PC-3 (cell line): ENCODE measurements around the gene CD4. TPM values are rescaled to one million over a fixed set of nuclear protein-coding genes. Genes with fewer than 3 reads are reported as not detected.

Source experiments
- ATAC-seq: fragments of 200-7000 bp; cut with Tn5 transposase; 2 replicates; pipeline ENCODE4 v1.9.1; 2020; ENCODE audit warnings: mild to moderate bottlenecking, moderate library complexity
- BruUV-seq: library from RNA; stranded (reverse); fragments of 400-500 nt; replicated peaks from 2 replicates; lab custom pipeline; 2021; lab: Mats Ljungman, UMichigan
- CTCF ChIA-PET: fragments of 300-600 bp; sonication (Branson Sonifier 250); formaldehyde crosslinking; loops from one replicate; lab custom pipeline; 2022; ENCODE audit warnings: antibody characterized with exemption; lab: Charles Lee
- POLR2A ChIA-PET: fragments of 300-600 bp; sonication (Branson Sonifier 250); formaldehyde crosslinking; loops from one replicate; lab custom pipeline; 2022; ENCODE audit warnings: antibody characterized with exemption; ENCODE audit not compliant: unreplicated experiment; lab: Charles Lee
- DNase-seq: peaks from one replicate; pipeline ENCODE4 v3.0.0-alpha.2; 2015
- H2AFZ ChIP-seq: fragments of 300-600 bp; sonication (generic); 2 replicates; pipeline ENCODE4 v1.6.0; 2016; ENCODE audit warnings: antibody characterized with exemption, low read length
- H3F3A ChIP-seq: fragments of 300-600 bp; sonication (generic); one replicate; pipeline ENCODE4 v1.6.0; 2017; ENCODE audit warnings: antibody characterized with exemption, low read length, control low read depth, mild to moderate bottlenecking; ENCODE audit not compliant: unreplicated experiment
- H3K27ac ChIP-seq: fragments of 300-600 bp; sonication (generic); 2 replicates; pipeline ENCODE4 v1.5.1; 2016; ENCODE audit warnings: mild to moderate bottlenecking, low read length
- H3K27me3 ChIP-seq: fragments of 300-600 bp; sonication (generic); 2 replicates; pipeline ENCODE4 v1.6.1; 2016; ENCODE audit warnings: low read length, mixed read lengths
- H3K36me3 ChIP-seq: fragments of 300-600 bp; sonication (generic); 2 replicates; pipeline ENCODE4 v1.6.1; 2016; ENCODE audit warnings: low read depth, mixed run types, low read length, mixed read lengths
- H3K4me1 ChIP-seq: fragments of 300-600 bp; sonication (generic); 2 replicates; pipeline ENCODE4 v1.5.1; 2016; ENCODE audit warnings: low read length; ENCODE audit not compliant: insufficient read depth
- H3K4me2 ChIP-seq: fragments of 300-600 bp; sonication (generic); 2 replicates; pipeline ENCODE4 v1.6.0; 2016; ENCODE audit warnings: low read length
- H3K4me3 ChIP-seq: fragments of 300-600 bp; sonication (generic); 2 replicates; pipeline ENCODE4 v1.5.1; 2016; ENCODE audit warnings: mild to moderate bottlenecking, low read length, mixed read lengths
- H3K79me2 ChIP-seq: fragments of 300-600 bp; sonication (generic); 2 replicates; pipeline ENCODE4 v1.6.1; 2017; ENCODE audit warnings: low read length, mixed read lengths
- H3K9ac ChIP-seq: fragments of 300-600 bp; sonication (generic); 2 replicates; pipeline ENCODE4 v1.6.0; 2016; ENCODE audit warnings: mild to moderate bottlenecking, low read length
- H3K9me2 ChIP-seq: fragments of 300-600 bp; sonication (generic); replicated peaks from 2 replicates; pipeline ENCODE4 v1.6.1; 2016; ENCODE audit warnings: mixed run types, low read length, mixed read lengths
- H3K9me3 ChIP-seq: fragments of 300-600 bp; sonication (generic); 2 replicates; pipeline ENCODE4 v1.6.1; 2016; ENCODE audit warnings: low read length, mixed read lengths
- H4K20me1 ChIP-seq: fragments of 300-600 bp; sonication (generic); 2 replicates; pipeline ENCODE4 v1.6.1; 2016; ENCODE audit warnings: low read length, mixed read lengths
- EZH2 ChIP-seq: fragments of 300-600 bp; sonication (generic); IDR thresholded peaks from one replicate; pipeline ENCODE4 v1.6.1; 2017; ENCODE audit warnings: antibody characterized with exemption, mild to moderate bottlenecking, low read length; ENCODE audit not compliant: unreplicated experiment
- EZH2phosphoT487 ChIP-seq: fragments of 300-600 bp; sonication (generic); IDR thresholded peaks from 2 replicates; pipeline ENCODE4 v1.6.1; 2018; ENCODE audit warnings: mild to moderate bottlenecking, antibody characterized with exemption, low read length, borderline replicate concordance
- intact Hi-C: fragments of 100-400 bp; cut with micrococcal nuclease; formaldehyde crosslinking; loops from 2 replicates; pipeline ENCODE4 v1.9.0; 2023
- total RNA-seq: library from RNA; depleted of rRNA; stranded (reverse); fragments of >200 nt; gene quantifications from 2 replicates; pipeline ENCODE4 v1.2.3, GENCODE V29; 2014
- TF ChIP-seq, protein P1 (sequence below): fragments of 300-600 bp; sonication (generic); conservative IDR thresholded peaks from 2 replicates; pipeline ENCODE4 v1.5.1; 2017; ENCODE audit warnings: antibody characterized with exemption, low read depth, mild to moderate bottlenecking, low read length

The CD4 gene
- total RNA-seq, 1 experiment from 2014 or later: not detected

DNA sequence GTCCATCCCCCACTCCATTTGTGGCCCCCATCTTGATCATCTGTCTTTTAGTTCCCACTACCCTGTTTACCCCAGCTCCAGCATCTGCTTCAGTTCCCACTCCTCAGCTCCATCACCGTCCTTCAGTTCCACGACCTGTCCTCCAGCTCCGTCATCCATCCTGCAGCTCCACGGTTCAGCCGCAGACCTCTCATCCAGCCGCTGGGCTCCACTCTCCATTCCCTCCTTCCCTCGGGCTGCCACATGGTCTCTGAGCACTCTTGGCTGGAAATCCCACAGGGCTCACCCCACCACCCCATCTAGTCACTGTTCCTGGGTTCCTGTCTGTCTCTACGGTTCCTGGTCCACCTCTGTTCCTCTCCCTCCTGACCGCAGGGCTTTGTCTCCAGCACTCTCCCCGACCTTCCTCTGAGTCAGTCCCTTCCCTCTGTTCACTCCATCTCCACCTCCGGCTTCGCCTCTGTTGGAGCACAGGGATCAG, 35.6 kb downstream of the CD4 start:
- TF ChIP-seq, protein P1, sequence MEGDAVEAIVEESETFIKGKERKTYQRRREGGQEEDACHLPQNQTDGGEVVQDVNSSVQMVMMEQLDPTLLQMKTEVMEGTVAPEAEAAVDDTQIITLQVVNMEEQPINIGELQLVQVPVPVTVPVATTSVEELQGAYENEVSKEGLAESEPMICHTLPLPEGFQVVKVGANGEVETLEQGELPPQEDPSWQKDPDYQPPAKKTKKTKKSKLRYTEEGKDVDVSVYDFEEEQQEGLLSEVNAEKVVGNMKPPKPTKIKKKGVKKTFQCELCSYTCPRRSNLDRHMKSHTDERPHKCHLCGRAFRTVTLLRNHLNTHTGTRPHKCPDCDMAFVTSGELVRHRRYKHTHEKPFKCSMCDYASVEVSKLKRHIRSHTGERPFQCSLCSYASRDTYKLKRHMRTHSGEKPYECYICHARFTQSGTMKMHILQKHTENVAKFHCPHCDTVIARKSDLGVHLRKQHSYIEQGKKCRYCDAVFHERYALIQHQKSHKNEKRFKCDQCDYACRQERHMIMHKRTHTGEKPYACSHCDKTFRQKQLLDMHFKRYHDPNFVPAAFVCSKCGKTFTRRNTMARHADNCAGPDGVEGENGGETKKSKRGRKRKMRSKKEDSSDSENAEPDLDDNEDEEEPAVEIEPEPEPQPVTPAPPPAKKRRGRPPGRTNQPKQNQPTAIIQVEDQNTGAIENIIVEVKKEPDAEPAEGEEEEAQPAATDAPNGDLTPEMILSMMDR: no peak
- TF ChIP-seq EZH2phosphoT487 (no peak), EZH2 (no peak)
- intact Hi-C loops: loop anchor here (1.0 kb wide), 2 partner anchors 72 to 90 kb away; partner anchors contain the start of gene MLF2
- DNase-seq (peak; percentile 26), ATAC-seq (peak; percentile 47)
- Histone ChIP-seq H3F3A (no peaks in the 10 kb centered on the region), H3K9me2 (no peaks in the 10 kb centered on the region), H3K4me2 (peak overlapping the region; percentile 82), H3K79me2 (no peaks in the 10 kb centered on the region), H3K27ac (no peak overlapping the region), H3K27me3 (no peaks in the 10 kb centered on the region), H3K4me1 (peaks cover 5% of the 10 kb centered on the region; the same call in 1 of the 2 replicates), H3K4me3 (peak overlapping the region; percentile 51; the same call in 1 of the 2 replicates), H3K9ac (no peak overlapping the region), H3K36me3 (no peaks in the 10 kb centered on the region), H3K9me3 (no peaks in the 10 kb centered on the region), H2AFZ (peak overlapping the region; percentile 82; the same call in 1 of the 2 replicates), H4K20me1 (no peaks in the 10 kb centered on the region)
- CTCF ChIA-PET: no interaction called here
- POLR2A ChIA-PET: no interaction called here
- BruUV-seq: no TSS peak

- DNase-seq (peak; percentile 84), ATAC-seq (peak; percentile 83)
- Histone ChIP-seq H3K9ac (no peak overlapping the region), H3K79me2 (no peaks in the 10 kb centered on the region), H3K9me2 (no peaks in the 10 kb centered on the region), H3K36me3 (no peaks in the 10 kb centered on the region), H3K4me2 (peak overlapping the region; percentile 82), H3K4me1 (peaks cover 5% of the 10 kb centered on the region; the same call in 1 of the 2 replicates), H2AFZ (peak overlapping the region; percentile 82), H3K27ac (no peak overlapping the region), H3F3A (no peaks in the 10 kb centered on the region), H4K20me1 (no peaks in the 10 kb centered on the region), H3K27me3 (no peaks in the 10 kb centered on the region), H3K9me3 (no peaks in the 10 kb centered on the region), H3K4me3 (peak overlapping the region; percentile 51; the same call in 1 of the 2 replicates)
- TF ChIP-seq EZH2: no peak
- TF ChIP-seq, protein P1: peak; percentile 79
- TF ChIP-seq EZH2phosphoT487: no peak
- intact Hi-C loops: loop anchor here (1.0 kb wide), 2 partner anchors 72 to 90 kb away; partner anchors contain the start of gene MLF2
- ChIA-PET CTCF (no interaction called here), POLR2A (no interaction called here)
- no TSS peak for BruUV-seq
Measured at GRCh38 chr12:6825398-6826124, 36.2 kb downstream of the CD4 start.
